GM18508 (cell line): ENCODE results near the gene SAMD11.

Experiments used
- ATAC-seq: cut with Tn5 transposase; IDR thresholded peaks from one replicate; pipeline ENCODE4 v1.9.1; 2021; ENCODE audit warnings: moderate number of reproducible peaks; ENCODE audit not compliant: insufficient read depth, unreplicated experiment

The SAMD11 gene

DNA sequence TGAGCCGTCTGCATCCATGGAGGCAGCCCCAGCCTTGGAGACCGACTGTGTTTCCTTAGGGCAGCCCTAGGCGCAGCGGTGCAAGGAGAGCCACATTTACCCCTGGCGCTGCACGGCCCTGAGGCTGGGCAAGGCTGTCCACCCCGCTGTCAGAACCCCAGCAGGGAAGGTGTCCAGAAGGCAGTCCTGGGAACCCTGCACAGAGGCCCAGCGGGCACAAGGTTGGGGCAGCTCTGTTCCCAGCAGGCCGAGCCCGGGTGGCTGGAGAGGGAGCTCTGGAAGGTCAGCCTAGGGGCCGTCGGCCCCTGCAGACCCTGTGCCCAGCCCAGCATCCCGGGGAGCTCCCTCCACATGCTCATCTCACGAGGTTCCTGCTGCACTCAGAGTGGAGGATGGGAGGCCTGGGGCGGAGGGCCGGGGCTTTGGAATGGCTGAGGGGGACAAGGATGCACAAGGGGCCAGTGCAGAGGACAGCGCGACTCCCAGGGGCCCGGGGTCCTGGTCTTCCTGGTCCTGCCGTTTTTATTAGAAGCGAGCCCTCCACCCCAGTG lies 19.9 kb upstream of the SAMD11 start:
- ATAC-seq = no peak

DNA sequence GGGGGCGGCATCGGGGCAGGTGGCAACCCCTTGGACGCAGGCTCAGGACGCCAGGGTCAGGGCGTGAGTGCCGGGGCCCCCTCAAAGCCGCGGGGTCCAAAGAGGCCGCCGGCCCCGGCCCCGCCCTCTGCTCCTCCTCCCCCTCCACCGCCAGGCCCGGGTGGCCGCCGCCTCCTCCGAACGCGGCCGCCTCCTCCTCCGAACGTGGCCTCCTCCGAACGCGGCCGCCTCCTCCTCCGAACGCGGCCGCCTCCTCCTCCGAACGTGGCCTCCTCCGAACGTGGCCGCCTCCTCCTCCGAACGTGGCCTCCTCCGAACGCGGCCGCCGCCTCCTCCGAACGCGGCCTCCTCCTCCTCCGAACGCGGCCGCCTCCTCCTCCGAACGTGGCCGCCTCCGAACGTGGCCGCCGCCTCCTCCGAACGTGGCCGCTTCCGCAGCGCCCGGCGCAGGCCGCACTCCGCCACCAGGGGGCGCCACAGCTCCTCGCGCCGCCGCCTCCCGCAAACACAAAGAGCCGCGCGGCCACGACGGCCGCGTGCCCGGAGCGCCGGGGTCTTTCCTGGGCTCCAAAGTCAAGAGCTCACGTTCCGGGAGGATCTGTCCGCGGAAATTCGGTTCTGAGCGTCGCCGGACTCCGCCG lies 19.3 kb upstream of the SAMD11 start:
- ATAC-seq = no peak

DNA sequence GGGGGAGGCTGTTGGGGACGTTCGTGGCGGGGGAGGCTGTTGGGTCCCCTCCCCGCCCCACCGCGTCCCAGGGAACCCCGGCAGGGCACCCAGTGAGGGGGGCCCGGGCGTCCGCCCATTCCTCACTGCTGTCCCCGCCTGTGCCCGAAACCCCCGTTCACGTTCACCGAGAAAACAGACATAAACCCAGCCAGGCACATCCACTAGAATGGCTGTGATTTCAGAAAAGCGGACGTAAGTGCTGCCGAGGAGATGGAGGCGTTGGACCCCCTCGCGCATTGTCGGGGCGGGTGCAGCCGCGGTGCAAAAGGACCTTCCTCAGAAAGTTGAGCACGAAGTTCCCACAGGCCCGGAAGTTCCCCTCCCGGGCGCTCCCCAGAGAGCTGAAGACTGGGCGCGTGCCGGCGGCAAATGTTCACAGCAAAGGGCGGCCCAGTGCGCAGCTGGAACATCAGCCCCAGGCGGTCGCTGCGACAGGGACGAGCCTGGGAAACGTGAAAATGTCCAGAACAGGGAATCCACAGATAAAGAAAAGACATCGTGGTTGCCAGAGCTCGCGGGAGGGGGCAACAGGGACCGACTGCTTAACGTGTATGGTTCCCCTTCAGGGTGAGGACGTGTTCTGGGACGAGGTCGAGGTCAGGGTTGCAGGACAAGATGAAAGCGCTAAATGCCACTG lies 18.5 kb upstream of the SAMD11 start:
- ATAC-seq = no peak

- ATAC-seq = no peak
These were observed 17.7 kb upstream of the SAMD11 start for GRCh38 chr1:905811-906599.

DNA sequence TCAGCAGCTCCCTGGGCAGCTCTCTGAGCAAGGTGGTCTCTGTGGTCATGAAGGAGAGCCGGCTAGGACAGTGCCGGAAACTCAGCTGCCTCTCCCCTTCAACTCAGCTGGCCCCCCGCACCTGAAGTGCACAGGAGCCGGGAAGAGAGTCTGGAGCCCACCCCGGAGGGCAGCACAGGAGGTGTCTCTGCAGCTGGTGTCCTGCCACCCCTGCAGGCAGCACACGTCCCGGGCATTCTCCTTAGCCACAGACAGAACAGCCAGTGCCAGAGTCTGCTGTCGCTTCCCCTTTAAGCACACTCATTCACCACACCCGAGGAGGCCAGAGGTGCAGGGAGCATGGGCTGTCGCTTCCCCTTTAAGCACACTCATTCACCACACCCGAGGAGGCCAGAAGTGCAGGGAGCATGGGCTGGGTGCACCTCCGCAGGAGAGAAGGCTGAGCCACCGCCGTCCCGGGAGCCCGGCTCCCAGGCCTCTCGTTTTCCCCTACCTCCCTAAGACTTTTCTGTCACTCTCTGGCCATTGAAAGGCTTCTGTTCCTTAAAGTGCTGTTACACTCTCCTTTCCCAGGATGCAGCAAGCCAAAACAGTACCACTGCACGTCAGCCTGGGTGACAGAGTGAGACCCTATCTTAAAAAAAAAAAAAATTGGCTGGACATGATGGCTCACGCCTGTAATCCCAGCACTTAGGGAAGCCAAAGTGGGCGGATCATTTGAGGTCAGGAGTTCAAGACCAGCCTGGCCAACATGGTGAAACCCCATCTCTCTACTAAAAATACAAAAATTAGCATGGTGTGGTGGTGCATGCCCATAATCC lies 16.9 kb upstream of the SAMD11 start:
- ATAC-seq = no peak

GRCh38 chr1:907611-908451 lies 15.9 kb upstream of the SAMD11 start:
- no peak for ATAC-seq

GRCh38 chr1:908661-909060 lies 15.1 kb upstream of the SAMD11 start:
- no peak for ATAC-seq

DNA sequence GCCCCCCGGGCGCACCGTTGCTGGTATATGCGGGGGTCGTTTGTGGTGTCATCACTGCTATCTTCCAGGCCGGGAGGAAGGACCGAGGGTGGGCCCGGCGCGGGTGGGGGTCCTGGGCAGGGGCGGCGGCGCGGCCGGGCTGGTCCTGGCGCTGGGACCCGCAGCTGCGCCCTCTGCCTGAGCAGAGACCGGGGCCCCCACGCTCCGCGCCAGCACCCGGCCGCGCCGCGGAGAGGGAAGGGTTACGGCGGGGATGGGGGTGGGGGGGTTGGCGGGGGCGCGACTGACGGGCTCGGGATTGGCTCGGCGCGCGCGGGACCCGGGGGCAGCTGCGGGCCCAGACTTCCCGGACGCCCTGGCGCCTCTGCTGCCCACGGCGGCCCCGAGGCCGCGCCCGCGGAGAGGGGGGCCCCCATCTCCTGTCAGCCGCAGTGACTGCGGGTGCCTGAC lies 13.8 kb upstream of the SAMD11 start:
- no peak for ATAC-seq

GRCh38 chr1:910311-910880 lies 13.3 kb upstream of the SAMD11 start:
- no peak for ATAC-seq

DNA sequence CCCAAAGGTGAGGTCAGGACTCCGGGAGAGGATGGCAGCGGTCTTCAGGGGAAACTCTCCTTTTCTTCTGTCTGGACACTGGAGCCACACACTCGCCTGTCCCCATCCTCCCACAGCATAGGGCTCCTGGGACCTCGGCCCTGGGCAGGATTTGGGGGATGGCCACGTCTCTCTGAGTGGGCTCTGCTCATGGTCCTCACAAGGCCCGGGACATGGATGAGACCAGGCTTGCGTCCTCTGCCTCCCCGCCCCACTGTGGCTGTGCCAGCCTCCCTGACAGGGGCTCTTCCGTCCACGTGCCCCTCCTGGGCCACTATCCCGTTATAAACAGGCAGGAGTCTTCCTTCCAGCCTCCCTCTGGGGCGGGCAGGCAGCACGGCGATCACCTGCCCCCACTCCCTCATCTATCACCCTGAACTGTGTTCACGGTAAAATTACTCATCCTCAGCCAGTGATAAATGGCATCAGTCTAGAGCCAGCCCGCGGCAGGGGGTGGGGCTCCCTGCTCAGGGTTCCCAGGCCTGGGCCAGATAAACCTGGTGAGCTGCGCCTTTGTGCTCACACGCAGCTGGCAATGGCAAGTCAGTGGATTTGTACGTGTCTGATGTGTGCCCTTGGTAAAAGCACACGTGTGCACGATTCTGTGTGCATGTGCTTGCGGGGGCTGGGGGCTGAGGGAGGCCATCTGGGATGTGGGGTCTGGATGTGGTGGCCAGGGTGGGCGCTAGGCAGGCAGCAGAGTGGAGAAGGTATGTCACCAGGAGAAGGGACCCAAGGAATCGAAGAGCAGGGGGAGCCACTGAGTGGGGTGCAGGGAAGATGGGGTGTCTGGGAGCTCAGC lies 12.6 kb upstream of the SAMD11 start:
- no peak for ATAC-seq

DNA sequence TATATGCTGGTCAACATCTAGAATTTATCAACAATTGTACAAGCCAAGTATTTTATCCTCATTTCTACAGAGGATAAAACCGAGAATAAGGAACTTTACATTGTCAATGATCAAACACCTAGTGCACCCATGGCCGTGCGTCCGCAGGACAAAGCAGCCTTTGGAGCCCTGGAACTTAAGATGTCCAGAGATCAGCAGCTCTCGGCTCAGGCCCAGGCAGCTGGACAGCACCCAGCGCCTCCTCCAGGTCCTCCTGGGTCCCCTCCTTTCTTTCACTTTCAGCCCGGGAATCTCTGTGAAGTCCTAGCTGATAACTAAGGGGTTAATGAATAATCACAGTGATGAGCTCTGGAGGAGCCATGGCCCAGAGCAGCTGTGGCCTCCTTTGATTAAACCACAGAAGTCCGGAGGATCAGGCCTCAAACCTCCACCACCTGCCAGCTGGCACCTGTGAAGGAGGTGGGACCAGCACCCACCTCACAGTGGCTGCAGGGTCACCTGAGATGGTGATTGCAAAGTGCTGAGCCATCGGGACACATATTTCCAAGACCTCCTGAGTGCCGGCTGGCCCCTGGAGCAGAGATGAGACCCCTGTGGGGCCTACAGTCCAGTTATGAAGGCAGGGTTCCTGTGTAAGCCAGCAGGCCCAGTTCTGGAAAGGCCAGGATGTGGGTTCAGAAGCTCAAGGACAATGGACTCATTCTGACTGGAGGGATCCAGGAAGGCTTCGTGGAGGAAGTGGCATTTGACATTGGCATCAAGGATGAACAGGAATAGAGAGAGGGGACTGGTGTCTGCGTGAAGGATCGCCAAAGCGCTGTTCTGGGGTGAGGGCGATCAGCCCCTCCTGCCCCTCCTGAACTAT lies 11.6 kb upstream of the SAMD11 start:
- no peak for ATAC-seq

- ATAC-seq = no peak
These were observed 10.9 kb upstream of the SAMD11 start for GRCh38 chr1:912740-913301.

DNA sequence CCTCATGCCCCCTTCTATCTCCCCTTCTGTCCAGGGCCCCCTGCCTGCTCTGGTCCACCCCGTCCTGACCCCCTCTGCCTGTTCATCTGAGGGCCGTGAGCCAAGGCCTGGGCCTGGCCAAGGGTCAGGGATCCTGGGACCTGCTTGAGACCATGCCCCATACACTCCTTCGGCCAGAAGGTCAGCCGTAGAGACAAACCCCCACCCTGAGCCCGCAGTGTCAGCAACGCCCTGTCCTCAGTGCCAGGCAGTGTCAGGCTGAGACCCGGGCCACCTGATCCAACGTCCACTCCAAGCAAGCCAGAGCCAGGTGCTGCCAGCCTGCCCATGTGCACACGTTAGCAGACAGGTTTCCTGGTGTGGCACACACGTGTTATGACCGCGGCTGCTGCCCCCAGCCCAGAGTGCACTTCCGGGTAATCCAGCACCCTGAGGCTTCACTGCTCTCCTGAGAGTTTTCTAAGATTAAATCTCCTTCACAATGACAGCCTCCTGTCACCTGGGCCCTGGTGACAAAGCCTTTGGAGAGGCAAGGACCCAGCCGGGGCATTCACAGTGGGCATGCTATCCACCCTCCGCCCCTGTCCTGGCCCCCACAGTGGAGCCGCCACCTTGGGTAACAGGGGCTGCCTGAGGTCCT lies 10.1 kb upstream of the SAMD11 start:
- no peak for ATAC-seq

DNA sequence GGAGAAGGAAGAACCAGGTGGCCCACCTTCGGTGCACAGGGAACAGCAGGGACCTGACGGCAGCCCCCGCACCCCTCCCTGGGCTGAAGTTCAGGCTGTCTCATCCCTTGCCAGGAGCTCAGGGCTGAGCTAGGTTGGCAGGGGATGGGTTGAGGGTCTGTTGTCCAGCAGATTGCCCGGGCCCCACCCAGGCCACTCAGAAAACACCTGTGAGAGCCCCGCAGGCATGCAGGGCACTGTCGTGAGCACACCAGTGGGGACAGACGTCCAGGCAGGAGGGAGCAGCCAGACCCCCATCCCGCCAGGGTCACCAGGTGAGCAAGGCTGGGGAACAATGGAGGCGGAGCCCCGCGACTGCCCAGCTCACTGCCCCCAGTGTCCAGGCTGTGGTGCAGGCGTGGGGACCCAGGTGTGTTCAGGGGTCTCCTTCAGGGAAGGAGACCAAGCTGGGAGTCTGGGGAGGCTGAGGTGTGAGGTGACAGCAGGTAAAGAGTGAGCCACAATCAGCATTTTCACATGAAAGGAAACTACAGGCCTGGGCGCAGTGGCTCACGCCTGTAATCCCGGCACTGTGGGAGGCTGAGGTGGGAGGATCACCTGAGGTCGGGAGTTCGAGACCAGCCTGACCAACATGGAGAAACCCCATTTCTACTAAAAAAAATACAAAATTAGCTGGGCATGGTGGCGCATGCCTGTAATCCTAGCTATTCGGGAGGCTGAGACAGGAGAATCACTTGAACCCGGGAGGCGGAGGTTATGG lies 9.4 kb upstream of the SAMD11 start:
- ATAC-seq = no peak

GRCh38 chr1:914891-915280 lies 8.8 kb upstream of the SAMD11 start:
- no peak for ATAC-seq
